Osteoblast (primary cell): ENCODE measurements around the gene SLC35E4. TPM values are rescaled to one million over a fixed set of nuclear protein-coding genes. Genes with fewer than 3 reads are reported as not detected.
"Not testable (repeated sequence)": the region's sequence is repeated elsewhere in the genome, so short reads cannot be mapped to it uniquely, and the experiment has no call there.

Experiments
- DNase-seq: peaks from one replicate; pipeline ENCODE4 v3.0.0; 2011; ENCODE audit warnings: low spot score, mixed read lengths; ENCODE audit not compliant: insufficient read length; ENCODE audit errors: missing footprints
- H2AFZ ChIP-seq: 2 replicates; pipeline ENCODE4 v1.6.0; 2011; ENCODE audit warnings: mild to moderate bottlenecking, low read length
- H3K27ac ChIP-seq: 2 replicates; pipeline ENCODE4 v1.5.1; 2011; ENCODE audit warnings: mild to moderate bottlenecking, low read depth, low read length, moderate library complexity
- H3K27me3 ChIP-seq: 2 replicates; pipeline ENCODE4 v1.6.0; 2012; ENCODE audit warnings: mild to moderate bottlenecking, control low read depth, inconsistent platforms, low read length, moderate library complexity; ENCODE audit not compliant: insufficient read depth
- H3K36me3 ChIP-seq: 2 replicates; pipeline ENCODE4 v1.5.1; 2011; ENCODE audit warnings: mild to moderate bottlenecking, low read length, control low read depth, moderate library complexity; ENCODE audit not compliant: insufficient read depth
- H3K4me1 ChIP-seq: 2 replicates; pipeline ENCODE4 v1.5.1; 2011; ENCODE audit warnings: mild to moderate bottlenecking, low read length, control low read depth, moderate library complexity; ENCODE audit not compliant: insufficient read depth
- H3K4me2 ChIP-seq: 2 replicates; pipeline ENCODE4 v1.6.0; 2011; ENCODE audit warnings: mild to moderate bottlenecking, low read length; ENCODE audit not compliant: insufficient read depth
- H3K4me3 ChIP-seq: fragments of 200-600 bp; sonication (generic); 3 replicates; pipeline ENCODE4 v1.5.1; 2012; ENCODE audit warnings: mild to moderate bottlenecking, low read length, inconsistent platforms; ENCODE audit not compliant: insufficient read depth
- H3K79me2 ChIP-seq: 2 replicates; pipeline ENCODE4 v1.6.0; 2012; ENCODE audit warnings: mild to moderate bottlenecking, low read length, control low read depth, inconsistent platforms; ENCODE audit not compliant: insufficient read depth
- H3K9me3 ChIP-seq: 2 replicates; pipeline ENCODE4 v1.5.1; 2011; ENCODE audit warnings: low read depth, low read length, control low read depth
- H4K20me1 ChIP-seq: 2 replicates; pipeline ENCODE4 v1.6.0; 2012; ENCODE audit warnings: mild to moderate bottlenecking, low read length, control low read depth; ENCODE audit not compliant: insufficient read depth
- total RNA-seq: library from RNA; depleted of rRNA; stranded (reverse); fragments of >200 nt; gene quantifications from 2 replicates; pipeline ENCODE4 v1.2.3, GENCODE V29; 2012
- TF ChIP-seq, protein P1 (sequence below): IDR thresholded peaks from 2 replicates; pipeline ENCODE4 v1.5.1; 2011; ENCODE audit warnings: mild to moderate bottlenecking, low read depth, low read length, moderate library complexity; ENCODE audit errors: extremely low read depth

SLC35E4 gene
- total RNA-seq, 1 donor, result 13.0 TPM

DNA sequence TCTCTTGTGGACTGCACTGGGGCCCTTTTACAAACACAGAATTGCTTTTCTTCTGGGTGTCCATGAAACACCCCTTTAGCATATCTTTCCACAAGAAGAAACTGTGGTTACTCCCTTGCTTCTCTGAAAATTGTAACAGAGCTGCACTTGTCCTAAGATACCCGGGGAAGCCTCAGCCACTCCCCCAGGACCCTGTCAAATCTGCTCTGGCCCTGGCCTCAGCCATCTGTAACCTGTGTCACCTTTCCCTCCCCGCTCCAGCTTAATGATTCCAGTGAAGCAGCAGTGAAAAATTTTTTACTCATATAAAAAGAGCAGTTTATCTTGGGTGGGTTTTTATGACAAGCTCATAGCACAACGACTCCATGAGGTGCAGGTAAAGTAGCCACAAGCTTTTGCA, 35.5 kb downstream of the SLC35E4 start:
- no peak overlapping the region for H3K4me3 ChIP-seq
- TF ChIP-seq, protein P1, sequence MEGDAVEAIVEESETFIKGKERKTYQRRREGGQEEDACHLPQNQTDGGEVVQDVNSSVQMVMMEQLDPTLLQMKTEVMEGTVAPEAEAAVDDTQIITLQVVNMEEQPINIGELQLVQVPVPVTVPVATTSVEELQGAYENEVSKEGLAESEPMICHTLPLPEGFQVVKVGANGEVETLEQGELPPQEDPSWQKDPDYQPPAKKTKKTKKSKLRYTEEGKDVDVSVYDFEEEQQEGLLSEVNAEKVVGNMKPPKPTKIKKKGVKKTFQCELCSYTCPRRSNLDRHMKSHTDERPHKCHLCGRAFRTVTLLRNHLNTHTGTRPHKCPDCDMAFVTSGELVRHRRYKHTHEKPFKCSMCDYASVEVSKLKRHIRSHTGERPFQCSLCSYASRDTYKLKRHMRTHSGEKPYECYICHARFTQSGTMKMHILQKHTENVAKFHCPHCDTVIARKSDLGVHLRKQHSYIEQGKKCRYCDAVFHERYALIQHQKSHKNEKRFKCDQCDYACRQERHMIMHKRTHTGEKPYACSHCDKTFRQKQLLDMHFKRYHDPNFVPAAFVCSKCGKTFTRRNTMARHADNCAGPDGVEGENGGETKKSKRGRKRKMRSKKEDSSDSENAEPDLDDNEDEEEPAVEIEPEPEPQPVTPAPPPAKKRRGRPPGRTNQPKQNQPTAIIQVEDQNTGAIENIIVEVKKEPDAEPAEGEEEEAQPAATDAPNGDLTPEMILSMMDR, result no peak
- no peaks in the 10 kb centered on the region for H3K9me3 ChIP-seq
- no peaks in the 10 kb centered on the region for H4K20me1 ChIP-seq
- no peaks in the 10 kb centered on the region for H3K36me3 ChIP-seq
- H3K27ac ChIP-seq, result no peak overlapping the region
- no peak for DNase-seq
- H3K27me3 ChIP-seq, result peaks cover 3% of the 10 kb centered on the region
- H2AFZ ChIP-seq, result no peak overlapping the region
- no peak overlapping the region for H3K4me2 ChIP-seq
- H3K4me1 ChIP-seq, result peaks cover 14% of the 10 kb centered on the region
- H3K79me2 ChIP-seq, result peaks cover 6% of the 10 kb centered on the region

DNA sequence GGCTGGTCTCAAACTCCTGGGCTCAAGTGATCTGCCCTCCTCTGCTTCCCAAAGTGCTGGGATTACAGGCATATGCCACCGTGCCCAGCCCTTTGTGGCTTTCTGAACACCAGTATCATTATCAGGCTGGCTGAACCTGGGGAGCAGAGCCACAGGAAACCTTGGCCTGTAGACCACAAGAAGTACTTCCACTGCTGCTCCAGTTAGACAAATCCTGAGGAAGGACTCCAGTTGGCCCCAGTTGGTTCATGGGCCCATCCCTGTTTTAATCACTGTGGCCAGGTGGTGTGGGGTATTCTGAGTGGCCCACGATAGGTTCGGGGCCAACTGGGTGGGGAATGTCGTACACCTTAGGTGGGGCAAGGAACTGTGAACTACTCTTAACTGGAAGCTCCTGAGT, 37.6 kb downstream of the SLC35E4 start:
- Histone ChIP-seq H3K4me3 (no peak overlapping the region), H3K4me1 (peaks cover 6% of the 10 kb centered on the region), H3K4me2 (no peak overlapping the region), H3K9me3 (no peaks in the 10 kb centered on the region), H3K27me3 (peaks cover 14% of the 10 kb centered on the region), H3K36me3 (no peaks in the 10 kb centered on the region), H2AFZ (no peak overlapping the region), H4K20me1 (no peaks in the 10 kb centered on the region), H3K27ac (no peak overlapping the region), H3K79me2 (no peaks in the 10 kb centered on the region)
- no peak for DNase-seq
- TF ChIP-seq, protein P1, result no peak

DNA sequence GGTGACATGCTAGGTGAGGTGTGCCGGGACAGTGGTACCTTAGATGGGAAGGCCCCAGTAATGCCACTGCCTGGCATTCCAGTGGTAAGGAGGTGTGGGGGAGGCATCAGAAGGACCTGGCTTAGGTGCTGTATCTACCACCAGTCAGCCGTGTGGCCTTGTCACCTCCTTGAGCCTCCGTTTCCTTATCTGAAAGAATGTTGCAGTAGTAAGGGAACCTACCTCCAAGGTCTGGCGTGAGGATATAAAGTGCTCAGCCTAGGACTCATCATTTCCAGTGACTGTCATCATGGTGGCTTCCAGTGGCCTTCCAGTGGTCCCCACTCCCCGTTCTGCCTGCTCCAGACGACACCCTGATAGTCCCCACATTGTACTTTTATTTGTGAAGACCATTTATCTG, 38.9 kb downstream of the SLC35E4 start:
- Histone ChIP-seq H2AFZ (no peak overlapping the region), H3K79me2 (no peaks in the 10 kb centered on the region), H4K20me1 (no peaks in the 10 kb centered on the region), H3K27ac (no peak overlapping the region), H3K36me3 (no peaks in the 10 kb centered on the region), H3K4me1 (no peaks in the 10 kb centered on the region), H3K4me2 (no peak overlapping the region), H3K9me3 (no peaks in the 10 kb centered on the region), H3K27me3 (peaks cover 18% of the 10 kb centered on the region), H3K4me3 (no peak overlapping the region)
- TF ChIP-seq, protein P1, result no peak
- DNase-seq, result no peak

DNA sequence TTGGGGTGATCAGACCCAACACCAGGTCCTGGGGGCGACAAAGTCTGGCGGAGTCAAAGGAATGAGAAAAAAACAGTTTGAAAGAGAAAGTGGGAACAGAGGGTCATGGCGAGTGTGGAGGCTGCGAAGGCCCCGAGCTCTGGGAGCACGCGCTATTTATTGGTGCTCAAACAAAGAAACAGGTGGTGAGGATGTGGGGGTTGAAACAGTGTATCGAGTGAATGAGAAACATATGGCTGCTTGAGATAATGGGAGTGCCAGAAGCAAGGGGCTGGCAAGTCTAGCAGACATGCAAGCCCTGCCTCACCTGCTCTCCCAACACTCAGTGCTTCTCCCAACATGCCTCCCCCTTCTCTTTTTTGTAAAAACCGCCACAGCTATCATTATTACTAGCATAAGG, 39.9 kb downstream of the SLC35E4 start:
- Histone ChIP-seq H3K9me3 (no peaks in the 10 kb centered on the region), H3K27me3 (peaks cover 18% of the 10 kb centered on the region), H3K4me2 (no peak overlapping the region), H3K79me2 (no peaks in the 10 kb centered on the region), H2AFZ (no peak overlapping the region), H4K20me1 (no peaks in the 10 kb centered on the region), H3K4me3 (no peak overlapping the region), H3K27ac (no peak overlapping the region), H3K4me1 (no peaks in the 10 kb centered on the region), H3K36me3 (no peaks in the 10 kb centered on the region)
- no peak for DNase-seq
- TF ChIP-seq, protein P1, result no peak

DNA sequence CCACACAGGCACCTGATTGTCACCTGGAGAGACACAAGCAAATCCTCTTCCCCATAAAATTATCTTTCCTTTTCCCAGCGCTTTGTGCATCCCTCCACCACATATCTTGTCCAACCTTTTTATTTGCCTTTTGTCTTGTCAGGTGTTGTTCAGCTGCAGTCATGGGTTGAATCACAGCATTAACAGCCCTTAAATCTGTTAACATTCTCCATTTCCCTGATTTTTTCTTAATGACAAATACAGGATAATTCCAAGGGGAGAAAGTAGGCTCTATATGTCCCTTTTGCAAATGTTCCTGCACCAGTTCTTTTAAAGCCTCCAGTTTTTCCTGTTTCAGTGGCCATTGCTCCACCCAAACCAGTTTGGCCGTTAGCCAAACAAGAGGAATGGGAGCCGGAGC, 41.0 kb downstream of the SLC35E4 start:
- not testable (repeated sequence) for DNase-seq, H3K27ac ChIP-seq, H3K4me3 ChIP-seq, H3K79me2 ChIP-seq, H3K36me3 ChIP-seq, H3K4me1 ChIP-seq, H3K9me3 ChIP-seq, H4K20me1 ChIP-seq, H2AFZ ChIP-seq, H3K4me2 ChIP-seq
- H3K27me3 ChIP-seq, result peaks cover 18% of the 10 kb centered on the region

DNA sequence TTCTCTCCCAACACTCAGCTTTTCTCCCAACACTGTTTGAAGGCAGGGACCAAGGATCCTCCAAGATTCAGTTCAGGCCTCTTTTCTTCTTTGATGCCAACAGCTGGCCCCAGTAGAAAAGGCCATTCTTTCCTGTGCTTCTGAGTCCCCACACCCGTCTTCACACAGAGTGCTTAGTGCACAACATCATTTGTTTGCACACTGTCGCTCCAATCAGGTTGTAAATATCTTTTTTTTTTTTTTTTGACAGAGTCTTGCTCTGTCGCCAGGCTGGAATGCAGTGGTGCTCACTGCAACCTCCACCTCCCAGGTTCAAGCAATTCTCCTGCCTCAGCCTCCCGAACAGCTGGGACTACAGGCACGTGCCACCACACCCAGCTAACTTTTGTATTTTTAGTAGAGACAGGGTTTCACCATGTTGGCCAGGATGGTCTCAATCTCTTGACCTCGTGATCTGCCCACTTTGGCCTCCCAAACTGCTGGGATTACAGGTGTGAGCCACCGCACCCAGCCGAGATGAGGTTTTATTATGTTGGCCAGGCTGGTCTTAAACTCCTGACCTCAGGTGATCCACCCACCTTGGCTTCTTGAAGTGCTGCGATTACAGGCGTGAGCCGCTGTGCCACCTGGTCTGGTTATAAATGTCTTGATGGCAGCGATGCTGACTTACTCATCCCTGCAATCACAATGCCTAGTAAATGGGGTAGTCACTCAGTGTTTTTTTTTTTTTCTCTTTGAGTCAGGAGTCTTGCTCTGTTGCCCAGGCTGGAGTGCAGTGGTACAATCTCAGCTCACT, 44.5 kb downstream of the SLC35E4 start:
- H3K27ac ChIP-seq, H3K79me2 ChIP-seq, H3K9me3 ChIP-seq, H3K4me1 ChIP-seq, H4K20me1 ChIP-seq, H3K36me3 ChIP-seq, H2AFZ ChIP-seq, H3K4me2 ChIP-seq, H3K4me3 ChIP-seq, DNase-seq: not testable (repeated sequence)
- peaks cover 17% of the 10 kb centered on the region for H3K27me3 ChIP-seq
